Stimulated activated CD8-positive, alpha-beta memory T cell treated with anti-CD3 and anti-CD28 coated beads, Interleukin-7, amount 100 ng/mL, for 48 hours (primary cell): Measurements from ENCODE around the gene WDR7.

Experiments used
- DNase-seq, 2 donors: peaks; one replicate each; pipeline ENCODE4 v3.0.0-alpha.2; 2020; ENCODE audit warnings: low read depth in 1 of 2; ENCODE audit errors: extremely low read depth in 1 of 2

The WDR7 gene

DNA sequence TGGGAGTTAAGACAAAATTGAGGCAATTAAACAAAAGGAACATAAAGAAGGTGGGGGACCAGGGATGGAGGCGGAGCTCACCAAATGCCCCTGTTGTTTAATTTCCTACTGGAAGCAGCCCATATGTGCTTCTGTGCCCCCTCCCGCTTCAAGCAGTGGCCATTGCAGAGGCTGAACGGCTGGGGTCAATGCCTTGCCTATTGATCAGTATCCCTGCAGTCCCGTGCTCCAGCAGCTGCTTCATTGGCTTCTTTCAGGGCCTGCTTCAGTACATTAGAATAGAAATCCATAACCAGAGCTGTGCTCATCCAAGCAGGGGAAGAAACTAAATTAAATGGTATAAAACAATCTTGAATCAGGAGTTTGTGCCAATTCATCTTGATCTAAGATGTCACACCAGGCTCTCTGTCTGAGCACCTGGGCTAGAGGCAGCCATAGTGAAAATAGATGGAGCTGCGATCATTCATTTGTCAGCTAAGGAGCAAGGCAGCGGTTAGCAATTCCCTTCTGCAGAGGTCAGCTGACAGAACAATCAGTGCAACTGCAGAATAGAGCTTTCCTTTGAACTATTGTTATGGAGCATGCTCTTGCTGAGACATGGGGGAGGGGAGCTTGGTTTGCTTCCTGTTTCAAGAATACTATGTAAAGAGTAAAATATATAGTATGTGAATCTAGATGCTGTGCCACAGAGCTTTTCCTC, 222.4 kb downstream of the WDR7 start:
- no peak for DNase-seq

- no peak for DNase-seq
Measured at GRCh38 chr18:56878711-56879110, 227.6 kb downstream of the WDR7 start.

GRCh38 chr18:56884511-56884910, 233.4 kb downstream of the WDR7 start:
- DNase-seq: no peak

DNA sequence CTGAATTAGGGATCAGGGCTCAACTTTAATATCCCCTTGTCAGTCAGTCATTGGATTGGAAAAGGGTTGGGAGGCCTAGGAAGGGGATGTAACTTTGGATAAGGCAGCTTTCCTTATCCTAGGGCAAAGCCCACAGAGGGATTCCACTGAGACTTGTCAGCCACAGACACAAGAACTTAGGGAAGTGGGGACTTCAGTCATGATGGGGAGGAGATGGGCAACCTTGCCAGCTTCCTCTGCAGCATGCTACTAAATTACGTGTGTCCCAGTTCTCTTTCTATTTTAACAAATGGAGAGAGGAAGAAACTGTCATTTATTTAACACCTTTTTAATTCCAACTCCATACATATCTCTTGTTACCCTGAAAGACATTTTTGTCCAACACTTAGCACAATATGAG, 237.8 kb downstream of the WDR7 start:
- DNase-seq: no peak

- DNase-seq: no peak
Measured at GRCh38 chr18:56889621-56890020, 238.5 kb downstream of the WDR7 start.

DNA sequence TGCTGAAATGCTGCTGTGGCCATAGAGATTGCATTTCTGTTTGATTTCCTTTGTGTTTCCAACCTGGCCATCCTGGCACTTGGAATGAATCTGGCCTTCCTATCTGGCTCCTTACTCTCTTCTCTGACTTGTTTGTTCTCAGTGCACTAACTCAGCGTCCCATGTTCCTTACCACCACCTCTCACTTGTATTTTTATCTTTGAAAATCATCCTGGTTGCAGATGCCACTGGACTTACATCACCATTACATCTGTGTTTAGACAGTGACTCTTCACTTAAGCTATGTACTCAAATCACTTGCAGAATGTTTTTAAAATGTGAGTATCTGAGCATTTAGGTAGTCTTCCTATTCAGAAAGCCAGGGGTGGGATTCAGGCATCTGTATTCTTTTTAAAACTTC, 239.5 kb downstream of the WDR7 start:
- DNase-seq: no peak

- DNase-seq: no peak
Measured at GRCh38 chr18:56891116-56891515, 240.0 kb downstream of the WDR7 start.

GRCh38 chr18:56891870-56892269, 240.7 kb downstream of the WDR7 start:
- DNase-seq: no peak

DNA sequence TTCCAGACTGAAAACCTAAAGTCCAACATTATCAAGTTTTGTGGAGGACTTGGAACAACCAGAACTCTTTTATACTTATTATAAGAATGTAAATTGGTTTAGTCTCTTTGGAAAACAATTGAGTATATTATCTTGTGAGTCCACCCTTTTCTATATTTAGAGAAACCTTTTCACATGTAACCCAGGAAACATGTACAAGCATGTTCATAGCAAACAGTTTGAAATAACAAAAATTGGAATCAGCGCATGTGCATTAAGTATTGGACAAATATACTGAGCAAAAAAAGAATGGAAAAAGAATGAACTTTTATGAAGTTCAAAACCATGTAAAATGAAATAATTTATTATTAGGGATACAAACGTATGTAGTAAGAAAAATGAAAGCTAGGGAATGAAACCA, 246.0 kb downstream of the WDR7 start:
- no peak for DNase-seq

DNA sequence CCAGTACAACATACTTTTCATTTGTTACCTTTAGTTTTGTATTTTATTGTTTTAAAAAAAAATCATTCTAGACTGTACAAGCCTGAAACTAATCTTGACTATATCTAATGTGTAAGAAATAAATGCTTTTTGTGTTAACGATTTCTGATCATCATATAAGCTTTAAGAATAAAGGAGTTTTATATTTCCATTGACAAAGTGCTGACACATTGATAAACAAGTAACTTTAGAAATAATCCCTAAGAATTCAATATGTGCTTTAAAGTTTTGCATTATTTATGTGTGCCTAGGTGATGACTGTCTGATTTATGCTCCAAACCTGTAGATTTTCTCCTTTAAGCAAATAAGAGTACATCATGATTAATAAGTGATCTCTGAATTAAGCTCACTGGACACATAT, 248.5 kb downstream of the WDR7 start:
- DNase-seq: no peak

DNA sequence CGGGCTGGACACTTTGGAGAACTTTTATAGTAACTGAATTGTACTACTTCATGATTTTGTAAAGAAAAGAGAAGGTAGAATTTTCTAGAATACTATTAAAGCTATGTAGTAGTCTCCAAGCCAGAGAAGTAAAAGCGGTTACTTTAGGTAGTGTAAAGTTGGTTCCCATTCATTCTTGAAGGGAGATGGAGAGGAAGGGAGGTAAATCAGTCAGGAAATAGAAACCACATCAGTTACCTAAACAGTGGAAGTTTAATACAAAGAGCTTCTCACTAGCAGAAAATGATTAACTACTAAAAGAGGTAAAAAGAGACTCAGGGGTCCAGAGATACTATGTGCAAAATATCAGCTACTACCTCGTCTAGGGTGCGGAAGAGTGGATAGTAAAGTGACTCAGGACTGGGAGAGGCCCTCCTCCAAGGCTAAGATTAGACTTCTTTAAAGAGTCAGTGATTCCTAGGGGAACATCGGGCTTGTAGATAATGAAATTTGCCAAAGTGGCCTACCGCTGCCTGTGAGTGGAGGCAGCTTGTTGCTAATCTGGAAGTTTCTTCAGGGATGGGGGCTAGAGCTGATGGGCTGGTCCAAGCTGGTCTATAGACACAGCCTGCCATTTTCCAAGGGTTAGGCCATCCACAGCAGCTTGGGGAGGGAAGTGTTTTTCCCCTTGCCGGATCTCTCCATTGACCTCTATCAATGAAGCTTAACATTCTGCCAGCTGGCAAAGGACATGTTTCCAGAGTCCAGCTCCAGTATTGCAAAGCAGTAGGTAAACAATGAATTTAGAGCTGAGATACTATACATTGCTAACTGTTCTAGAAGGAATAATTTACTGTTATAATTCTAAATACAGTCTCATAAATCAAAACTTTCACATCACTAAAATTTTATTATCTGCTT, 249.3 kb downstream of the WDR7 start:
- no peak for DNase-seq

DNA sequence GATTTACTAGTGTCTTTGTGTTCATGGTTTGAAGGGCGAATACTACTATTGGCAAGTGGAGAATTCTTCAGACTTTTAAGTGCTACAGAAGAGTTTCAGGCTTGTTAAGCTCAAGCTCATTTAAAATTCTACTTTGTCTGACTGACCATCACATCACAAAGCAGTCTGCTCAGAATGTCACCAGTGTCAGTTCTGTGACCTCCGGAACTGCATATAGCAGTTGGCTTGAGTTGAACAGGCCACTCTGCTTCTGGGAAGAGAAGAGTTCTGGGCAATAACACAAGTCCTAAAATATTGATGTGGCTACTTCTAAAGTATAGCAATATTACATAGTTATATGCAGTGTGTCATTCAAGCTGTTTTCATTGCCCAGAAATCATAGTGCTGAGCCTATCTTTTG, 250.8 kb downstream of the WDR7 start:
- no peak for DNase-seq

DNA sequence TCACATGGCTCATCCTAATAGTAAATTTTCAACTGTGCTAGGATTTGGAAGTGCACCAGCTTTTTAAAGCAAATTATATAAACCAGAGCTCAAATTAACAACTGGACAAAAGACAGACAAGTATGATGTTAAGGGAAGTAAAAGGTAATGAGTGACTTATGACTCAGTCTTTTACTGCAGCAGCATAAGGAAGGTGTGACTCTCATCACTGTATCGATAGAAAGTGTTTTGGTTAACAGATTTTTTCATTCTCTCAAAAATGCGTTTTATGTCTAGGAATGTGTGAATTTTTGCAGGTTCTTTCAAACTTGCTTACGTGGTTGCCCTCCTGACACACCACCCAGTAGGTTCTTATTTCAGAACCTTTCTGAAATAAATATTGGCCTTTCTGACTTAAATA, 251.5 kb downstream of the WDR7 start:
- no peak for DNase-seq

DNA sequence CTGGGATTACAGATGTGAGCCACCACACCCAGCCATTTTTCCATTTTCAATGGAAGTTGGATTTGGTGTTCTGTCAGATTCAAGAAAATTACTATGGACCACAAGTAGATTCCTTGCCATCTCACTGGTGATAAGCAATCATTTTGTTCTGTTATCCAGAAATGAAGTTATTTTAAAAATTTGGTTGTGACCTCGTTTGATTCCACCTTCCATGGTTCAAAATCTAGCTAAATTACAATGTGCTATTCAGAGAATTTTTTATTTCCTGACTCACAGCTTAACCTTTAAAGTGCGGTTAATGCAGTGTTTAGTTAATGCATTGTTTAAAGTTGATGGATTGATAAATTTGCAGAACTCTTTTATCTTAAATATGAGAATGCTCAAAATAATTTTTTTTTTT, 252.5 kb downstream of the WDR7 start:
- DNase-seq: no peak

- no peak for DNase-seq
Measured at GRCh38 chr18:56907771-56908170, 256.6 kb downstream of the WDR7 start.

GRCh38 chr18:56910237-56910636, 259.1 kb downstream of the WDR7 start:
- no peak for DNase-seq

GRCh38 chr18:56910967-56911366, 259.8 kb downstream of the WDR7 start:
- DNase-seq: no peak

GRCh38 chr18:56913941-56914340, 262.8 kb downstream of the WDR7 start:
- DNase-seq: no peak

DNA sequence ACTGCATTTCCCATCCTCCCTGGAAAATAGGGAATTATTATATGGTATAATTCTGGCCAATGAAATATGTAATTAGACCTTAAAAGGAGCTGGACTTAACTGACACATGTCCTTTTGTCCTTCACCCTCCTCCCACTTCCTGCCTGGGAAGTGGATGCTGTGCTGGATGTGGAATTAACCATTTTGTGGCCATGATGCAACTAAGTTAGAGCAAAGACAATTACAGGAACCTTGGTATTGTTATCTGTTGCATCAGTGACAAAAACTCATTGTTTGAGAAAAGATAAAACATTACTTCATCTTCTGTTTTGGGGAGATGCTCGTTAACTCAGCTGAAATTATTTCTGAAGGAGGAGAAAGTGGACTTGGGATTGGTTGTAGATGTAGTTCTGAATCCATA, 268.0 kb downstream of the WDR7 start:
- DNase-seq: no peak

- DNase-seq: no peak
Measured at GRCh38 chr18:56921896-56922480, 270.8 kb downstream of the WDR7 start.

GRCh38 chr18:56926734-56927133, 275.6 kb downstream of the WDR7 start:
- no peak for DNase-seq

DNA sequence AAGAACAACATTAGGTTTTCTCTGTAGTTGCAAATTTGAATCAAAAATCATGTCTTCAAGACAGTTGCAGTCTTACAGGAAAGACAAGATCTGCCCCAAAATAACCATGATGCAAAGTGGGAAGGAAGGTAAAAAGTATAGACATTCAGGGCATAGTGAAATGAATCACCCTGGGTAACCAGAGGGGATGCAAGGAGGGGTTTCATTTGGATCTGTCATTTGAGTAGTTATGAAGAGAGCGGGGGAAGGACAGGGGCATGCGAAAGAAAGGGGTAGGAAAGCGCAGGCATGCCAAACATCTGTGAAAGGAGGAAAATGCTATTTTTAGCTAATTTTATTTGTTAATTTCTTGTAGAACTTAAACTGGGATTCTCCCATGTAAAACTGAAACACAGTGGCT, 276.6 kb downstream of the WDR7 start:
- no peak for DNase-seq
